Right lobe of liver (tissue), 4 donors: ENCODE data around the gene CSAG1.
"Not testable (repeated sequence)": the region's sequence is repeated elsewhere in the genome, so short reads cannot be mapped to it uniquely, and the experiment has no call there.

ENCODE experiments used
- CTCF ChIP-seq, 4 donors: fragments of 200-600 bp in 3 of 4; fragments of 450-650 bp in 1 of 4; IDR thresholded peaks; one replicate each; pipeline versions ENCODE4 v1.5.1 to v1.8.0; 2016 to 2022; ENCODE audit warnings: antibody characterized with exemption in 4 of 4, mild to moderate bottlenecking in 2 of 4
- POLR2A ChIP-seq: fragments of 450-650 bp; IDR thresholded peaks from one replicate; pipeline ENCODE4 v1.6.1; 2017; ENCODE audit warnings: antibody characterized with exemption, mild to moderate bottlenecking
- donor health status: DM: no; HTN: no; CAD: no.
- donor health status: DM: no; HTN: no; CAD: no.
- donor health status: DM: no; HTN: yes; CAD: no.

GRCh38 chrX:152681012-152681411 is 52.5 kb downstream of the CSAG1 start:
- TF ChIP-seq POLR2A; CTCF (IDR thresholded peaks at IDR 0.05): not testable (repeated sequence)
